Brain microvascular endothelial cell (primary cell): ENCODE measurements around the gene CHN2.

Source experiments
- DNase-seq: peaks from one replicate; pipeline ENCODE4 v3.0.0-alpha.2; 2020
- H3K27ac ChIP-seq: fragments of 250-450 bp; sonication (Bioruptor Pico); 2 replicates; pipeline ENCODE4 v1.5.1; 2020; ENCODE audit warnings: mild to moderate bottlenecking, moderate library complexity
- H3K27me3 ChIP-seq: fragments of 250-450 bp; sonication (Bioruptor Pico); replicated peaks from 2 replicates; pipeline ENCODE4 v1.5.1; 2020; ENCODE audit warnings: mild to moderate bottlenecking
- H3K36me3 ChIP-seq: fragments of 250-450 bp; sonication (Bioruptor Pico); replicated peaks from 2 replicates; pipeline ENCODE4 v1.5.1; 2020; ENCODE audit warnings: mild to moderate bottlenecking
- H3K4me3 ChIP-seq: 2 replicates; pipeline ENCODE4 v1.5.1; 2011; ENCODE audit warnings: low read depth, mild to moderate bottlenecking, control low read depth, low read length, moderate library complexity
- CTCF ChIP-seq: IDR thresholded peaks from 2 replicates; pipeline ENCODE4 v1.5.1; 2011; ENCODE audit warnings: low read depth, mild to moderate bottlenecking, moderate library complexity, low read length, control low read depth, inconsistent platforms; ENCODE audit errors: missing control alignments
- in situ Hi-C: cut with HindIII; loops from 2 replicates; pipeline ENCODE4 v1.10.0; 2017; ENCODE audit warnings: low sequenced_read_pairs, low pct_ligation_motif_present

Gene CHN2

GRCh38 chr7:29502133-29502532 is 307.6 kb downstream of the CHN2 start:
- no peak for DNase-seq
- no peak for TF ChIP-seq CTCF
- in situ Hi-C loops, result no loop called here
- no peak overlapping the region for H3K4me3 ChIP-seq
- no peaks in the 10 kb centered on the region for H3K27me3 ChIP-seq
- no peaks in the 10 kb centered on the region for H3K36me3 ChIP-seq
- no peak overlapping the region for H3K27ac ChIP-seq

GRCh38 chr7:29505931-29506330 is 311.4 kb downstream of the CHN2 start:
- in situ Hi-C loops, result no loop called here

DNA sequence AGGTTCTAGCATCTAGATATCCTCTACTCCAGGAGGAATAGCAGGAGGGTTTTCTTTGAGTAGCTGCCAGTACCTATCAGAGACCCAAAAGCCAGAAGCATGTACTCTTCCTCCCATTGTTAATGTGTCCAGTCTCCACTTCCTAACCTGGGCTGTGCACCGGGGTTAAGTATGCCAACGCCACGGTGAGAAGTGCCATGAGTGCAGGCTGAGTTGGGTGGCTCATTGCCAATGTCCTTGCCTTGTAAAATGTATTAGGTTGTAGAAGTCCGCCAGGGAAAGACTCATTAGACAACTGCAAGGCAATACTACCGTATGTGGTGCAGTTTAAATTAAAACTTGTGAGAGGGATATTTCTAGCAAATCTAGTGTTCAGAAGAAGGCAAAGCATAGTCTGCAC is 314.0 kb downstream of the CHN2 start:
- no peaks in the 10 kb centered on the region for H3K36me3 ChIP-seq
- H3K4me3 ChIP-seq, result no peak overlapping the region
- no peak for TF ChIP-seq CTCF
- no peak for DNase-seq
- H3K27ac ChIP-seq, result no peak overlapping the region
- in situ Hi-C loops, result no loop called here
- no peaks in the 10 kb centered on the region for H3K27me3 ChIP-seq

More at GRCh38 chr7:29505931-29506330, 311.4 kb downstream of the CHN2 start:
- Histone ChIP-seq H3K27me3 (no peaks in the 10 kb centered on the region), H3K36me3 (no peaks in the 10 kb centered on the region), H3K4me3 (no peak overlapping the region), H3K27ac (no peak overlapping the region)
- TF ChIP-seq CTCF, result no peak
- DNase-seq, result no peak

GRCh38 chr7:29510028-29510427 is 315.5 kb downstream of the CHN2 start:
- DNase-seq, result no peak
- no peaks in the 10 kb centered on the region for H3K27me3 ChIP-seq
- no peaks in the 10 kb centered on the region for H3K36me3 ChIP-seq
- no peak for TF ChIP-seq CTCF
- H3K27ac ChIP-seq, result no peak overlapping the region
- in situ Hi-C loops, result no loop called here
- no peak overlapping the region for H3K4me3 ChIP-seq

- in situ Hi-C loops, result no loop called here
- Histone ChIP-seq H3K27ac (no peak overlapping the region), H3K4me3 (no peak overlapping the region), H3K36me3 (no peaks in the 10 kb centered on the region), H3K27me3 (no peaks in the 10 kb centered on the region)
- DNase-seq, result no peak
- no peak for TF ChIP-seq CTCF
Observed at GRCh38 chr7:29511337-29511736, 316.8 kb downstream of the CHN2 start.

DNA sequence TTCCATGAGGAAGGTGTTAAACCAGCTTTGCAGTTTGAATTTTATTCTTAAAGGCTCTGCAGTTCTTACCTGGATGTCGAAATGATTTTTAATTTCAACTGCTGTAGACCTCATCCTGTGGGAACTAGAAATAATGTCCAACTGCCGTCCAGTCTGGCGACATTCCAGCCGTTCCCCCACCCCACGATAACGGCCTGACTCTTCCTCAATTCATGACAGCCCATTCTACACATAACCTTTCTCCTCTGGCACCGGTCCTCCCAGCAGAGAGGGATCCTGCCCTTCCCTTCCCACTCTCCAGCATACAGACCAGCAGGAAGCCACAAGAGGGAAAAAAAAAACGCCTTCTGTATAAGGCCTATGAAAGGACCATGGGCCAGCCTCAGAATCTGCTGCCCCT is 317.3 kb downstream of the CHN2 start:
- H3K4me3 ChIP-seq, result no peak overlapping the region
- TF ChIP-seq CTCF, result no peak
- DNase-seq, result no peak
- in situ Hi-C loops, result no loop called here
- H3K27ac ChIP-seq, result no peak overlapping the region
- H3K27me3 ChIP-seq, result no peaks in the 10 kb centered on the region
- H3K36me3 ChIP-seq, result no peaks in the 10 kb centered on the region
